Spleen (tissue), 3 donors: Measurements from ENCODE around the gene PTPRN2.

Experiments used
- POLR2A ChIP-seq, 3 donors: fragments of 450-650 bp; IDR thresholded peaks; one replicate each; pipeline ENCODE4 v1.5.1; 2017; ENCODE audit warnings: antibody characterized with exemption in 3 of 3, mild to moderate bottlenecking in 1 of 3
- POLR2AphosphoS5 ChIP-seq, 3 donors: sonication (generic); formaldehyde crosslinking; IDR thresholded peaks; one replicate each; pipeline ENCODE4 v1.5.1; 2017; ENCODE audit warnings: antibody characterized with exemption in 3 of 3

GRCh38 chr7:158023681-158024350 lies 563.8 kb downstream of the PTPRN2 start:
- TF ChIP-seq POLR2A (IDR thresholded peaks at IDR 0.05) (no peak), POLR2AphosphoS5 (IDR thresholded peaks at IDR 0.05) (no peak)
